GM19324 (cell line): ENCODE results near the gene ADPRHL1.
"Not testable (repeated sequence)": the region's sequence is repeated elsewhere in the genome, so short reads cannot be mapped to it uniquely, and the experiment has no call there.

Source experiments
- ATAC-seq: cut with Tn5 transposase; IDR thresholded peaks from one replicate; pipeline ENCODE4 v1.9.1; 2021; ENCODE audit warnings: mild to moderate bottlenecking, moderate library complexity; ENCODE audit not compliant: unreplicated experiment, low FRiP score

ADPRHL1 gene

GRCh38 chr13:113383089-113383488, 70.2 kb downstream of the ADPRHL1 start:
- ATAC-seq = no peak

- not testable (repeated sequence) for ATAC-seq
These were observed 70.7 kb downstream of the ADPRHL1 start for GRCh38 chr13:113382542-113382941.

- ATAC-seq = no peak
These were observed 74.5 kb downstream of the ADPRHL1 start for GRCh38 chr13:113378825-113379224.

- ATAC-seq = no peak
These were observed 78.6 kb downstream of the ADPRHL1 start for GRCh38 chr13:113374511-113375175.

- ATAC-seq = no peak
These were observed 79.3 kb downstream of the ADPRHL1 start for GRCh38 chr13:113373811-113374485.

GRCh38 chr13:113371701-113372100, 81.6 kb downstream of the ADPRHL1 start:
- ATAC-seq = not testable (repeated sequence)

- no peak for ATAC-seq
These were observed 82.2 kb downstream of the ADPRHL1 start for GRCh38 chr13:113371061-113371460.

GRCh38 chr13:113369881-113370280, 83.4 kb downstream of the ADPRHL1 start:
- ATAC-seq = no peak

GRCh38 chr13:113369189-113369588, 84.1 kb downstream of the ADPRHL1 start:
- ATAC-seq = no peak

- not testable (repeated sequence) for ATAC-seq
These were observed 84.9 kb downstream of the ADPRHL1 start for GRCh38 chr13:113368353-113368752.

- ATAC-seq = no peak
These were observed 85.5 kb downstream of the ADPRHL1 start for GRCh38 chr13:113367771-113368170.

GRCh38 chr13:113367020-113367560, 86.2 kb downstream of the ADPRHL1 start:
- ATAC-seq = no peak

GRCh38 chr13:113365971-113366588, 87.2 kb downstream of the ADPRHL1 start:
- no peak for ATAC-seq

GRCh38 chr13:113365583-113365970, 87.7 kb downstream of the ADPRHL1 start:
- ATAC-seq = no peak

- ATAC-seq = no peak
These were observed 88.2 kb downstream of the ADPRHL1 start for GRCh38 chr13:113364901-113365582.

GRCh38 chr13:113364311-113364889, 88.9 kb downstream of the ADPRHL1 start:
- no peak for ATAC-seq

GRCh38 chr13:113361406-113361805, 91.9 kb downstream of the ADPRHL1 start:
- no peak for ATAC-seq

GRCh38 chr13:113360446-113360845, 92.8 kb downstream of the ADPRHL1 start:
- ATAC-seq = no peak

GRCh38 chr13:113359571-113359970, 93.7 kb downstream of the ADPRHL1 start:
- no peak for ATAC-seq

- no peak for ATAC-seq
These were observed 94.6 kb downstream of the ADPRHL1 start for GRCh38 chr13:113358653-113359190.
